Fibroblast of lung (primary cell): Measurements from ENCODE around the gene CRELD2. TPM values are rescaled to one million over a fixed set of nuclear protein-coding genes. Genes with fewer than 3 reads are reported as not detected.

ENCODE experiments used
- DNase-seq, 2 donors: peaks; one replicate each; pipeline versions ENCODE4 v3.0.0 to v3.0.0-alpha.2; 2010; ENCODE audit warnings: low read depth in 2 of 2
- H2AFZ ChIP-seq: 2 replicates; pipeline ENCODE4 v1.5.1; 2012; ENCODE audit warnings: low read length, control low read depth, inconsistent platforms
- H3K27ac ChIP-seq: 2 replicates; pipeline ENCODE4 v1.5.1; 2011; ENCODE audit warnings: low read length, control low read depth; ENCODE audit not compliant: insufficient read depth
- H3K27me3 ChIP-seq: 2 replicates; pipeline ENCODE4 v1.5.1; 2011; ENCODE audit warnings: mild to moderate bottlenecking, low read length; ENCODE audit not compliant: control insufficient read depth, insufficient read depth
- H3K36me3 ChIP-seq: 2 replicates; pipeline ENCODE4 v1.5.1; 2011; ENCODE audit warnings: low read length; ENCODE audit not compliant: control insufficient read depth, insufficient read depth
- H3K4me1 ChIP-seq: 2 replicates; pipeline ENCODE4 v1.5.1; 2011; ENCODE audit warnings: low read length; ENCODE audit not compliant: control insufficient read depth, insufficient read depth; ENCODE audit errors: extremely low read depth
- H3K4me2 ChIP-seq: 2 replicates; pipeline ENCODE4 v1.5.1; 2011; ENCODE audit warnings: low read length, control low read depth; ENCODE audit not compliant: insufficient read depth; ENCODE audit errors: extremely low read depth
- H3K4me3 ChIP-seq, 4 experiments: fragments of 200-600 bp in 1 of 4; sonication (generic) in 1 of 4; replicated peaks in 1 of 4; 2 replicates each; pipeline ENCODE4 v1.5.1; 2011 to 2016; ENCODE audit warnings: low read length in 4 of 4, low read depth in 3 of 4, mild to moderate bottlenecking in 3 of 4, control low read depth in 2 of 4, inconsistent platforms in 1 of 4, mixed read lengths in 1 of 4; ENCODE audit not compliant: insufficient read depth in 1 of 4; ENCODE audit errors: control extremely low read depth in 1 of 4
- H3K79me2 ChIP-seq: 2 replicates; pipeline ENCODE4 v1.5.1; 2012; ENCODE audit warnings: mild to moderate bottlenecking, low read length, inconsistent platforms; ENCODE audit not compliant: control insufficient read depth, insufficient read depth
- H3K9ac ChIP-seq: 2 replicates; pipeline ENCODE4 v1.5.1; 2011; ENCODE audit warnings: mild to moderate bottlenecking, low read length, control low read depth; ENCODE audit not compliant: insufficient read depth
- H3K9me3 ChIP-seq: 2 replicates; pipeline ENCODE4 v1.5.1; 2012; ENCODE audit warnings: low read depth, low read length; ENCODE audit not compliant: control insufficient read depth, insufficient read depth
- H4K20me1 ChIP-seq: 2 replicates; pipeline ENCODE4 v1.5.1; 2011; ENCODE audit warnings: low read length; ENCODE audit not compliant: control insufficient read depth, insufficient read depth; ENCODE audit errors: extremely low read depth
- CTCF ChIP-seq, 2 donors: IDR thresholded peaks in 1 of 2; conservative IDR thresholded peaks in 1 of 2; 1 replicate in 1 of 2; 2 replicates in 1 of 2; pipeline ENCODE4 v1.5.1; 2011 to 2012; ENCODE audit warnings: low read length in 2 of 2, control low read depth in 1 of 2, inconsistent platforms in 1 of 2, low read depth in 1 of 2, mild to moderate bottlenecking in 1 of 2
- EZH2 ChIP-seq: IDR thresholded peaks from 2 replicates; pipeline ENCODE4 v1.5.1; 2012; ENCODE audit warnings: low read length, control low read depth, mild to moderate bottlenecking; ENCODE audit errors: missing control alignments
- polyA plus RNA-seq, 2 donors: library from polyadenylated mRNA; depleted of rRNA in 1 of 2; stranded (reverse) in 1 of 2; unstranded in 1 of 2; fragments of >200 nt; gene quantifications; 2 replicates each; pipeline ENCODE4 v1.2.1, GENCODE V29; 2011 to 2012; ENCODE audit warnings: missing spikeins in 1 of 2
- total RNA-seq: library from RNA; depleted of rRNA; stranded (reverse); fragments of >200 nt; gene quantifications from 2 replicates; pipeline ENCODE4 v1.2.1, GENCODE V29; 2014

CRELD2 gene
- total and polyA plus RNA-seq, 2 donors (not counting 1 experiment from before 2014, with no cell fraction given): 45.3 to 56.6 TPM

GRCh38 chr22:49936018-49936972 lies 17.9 kb downstream of the CRELD2 start:
- H3K9ac ChIP-seq: peak overlapping the region; percentile 7
- peak overlapping the region in 1 of 4 experiments; percentile 32 for H3K4me3 ChIP-seq
- peak overlapping the region; percentile 38 for H3K27ac ChIP-seq

GRCh38 chr22:49936973-49937757 lies 18.7 kb downstream of the CRELD2 start:
- no peak overlapping the region for H3K27ac ChIP-seq
- no peak overlapping the region for H3K4me3 ChIP-seq
- no peaks in the 10 kb centered on the region for H3K27me3 ChIP-seq
- peak in 1 of 2 donors; percentile 8 for DNase-seq
- H3K9ac ChIP-seq: no peak overlapping the region
- no peaks in the 10 kb centered on the region for H3K9me3 ChIP-seq
- H3K4me1 ChIP-seq: peaks cover 24% of the 10 kb centered on the region
- H3K4me2 ChIP-seq: no peak overlapping the region
- H2AFZ ChIP-seq: no peak overlapping the region
- H3K36me3 ChIP-seq: no peaks in the 10 kb centered on the region
- H3K79me2 ChIP-seq: no peaks in the 10 kb centered on the region
- no peaks in the 10 kb centered on the region for H4K20me1 ChIP-seq
- TF ChIP-seq EZH2 (no peak), CTCF (conservative IDR thresholded peaks at IDR 0.05 in 1 of 2, IDR thresholded peaks at IDR 0.05 in 1 of 2; ENCODE audit: low read depth in 1 of 2, low read length in 2 of 2) (no peak)

More at GRCh38 chr22:49936018-49936972, 17.9 kb downstream of the CRELD2 start:
- Histone ChIP-seq H3K36me3 (no peaks in the 10 kb centered on the region), H4K20me1 (no peaks in the 10 kb centered on the region), H2AFZ (no peak overlapping the region), H3K27me3 (no peaks in the 10 kb centered on the region), H3K4me2 (peak overlapping the region; percentile 25), H3K4me1 (peaks cover 24% of the 10 kb centered on the region), H3K79me2 (no peaks in the 10 kb centered on the region), H3K9me3 (no peaks in the 10 kb centered on the region)
- peak; percentile 77 to 85 for DNase-seq
- TF ChIP-seq CTCF (conservative IDR thresholded peaks at IDR 0.05 in 1 of 2, IDR thresholded peaks at IDR 0.05 in 1 of 2; ENCODE audit: low read depth in 1 of 2, low read length in 2 of 2) (no peak), EZH2 (no peak)
